Activated T-cell treated with anti-CD3 and anti-CD28 coated beads for 4 hours (primary cell): ENCODE measurements around the gene CAV2.
"Not testable (repeated sequence)": the region's sequence is repeated elsewhere in the genome, so short reads cannot be mapped to it uniquely, and the experiment has no call there.

ENCODE experiments used
- DNase-seq: peaks from one replicate; pipeline ENCODE4 v3.0.0-alpha.2; 2020

CAV2 gene, protein sequence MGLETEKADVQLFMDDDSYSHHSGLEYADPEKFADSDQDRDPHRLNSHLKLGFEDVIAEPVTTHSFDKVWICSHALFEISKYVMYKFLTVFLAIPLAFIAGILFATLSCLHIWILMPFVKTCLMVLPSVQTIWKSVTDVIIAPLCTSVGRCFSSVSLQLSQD

GRCh38 chr7:116499168-116500077 lies at the start of gene CAV2:
TSS of gene CAV2 (plus strand) at chr7:116499738. CDS start at chr7:116499782, 44 bp downstream.
- DNase-seq: no peak

DNA sequence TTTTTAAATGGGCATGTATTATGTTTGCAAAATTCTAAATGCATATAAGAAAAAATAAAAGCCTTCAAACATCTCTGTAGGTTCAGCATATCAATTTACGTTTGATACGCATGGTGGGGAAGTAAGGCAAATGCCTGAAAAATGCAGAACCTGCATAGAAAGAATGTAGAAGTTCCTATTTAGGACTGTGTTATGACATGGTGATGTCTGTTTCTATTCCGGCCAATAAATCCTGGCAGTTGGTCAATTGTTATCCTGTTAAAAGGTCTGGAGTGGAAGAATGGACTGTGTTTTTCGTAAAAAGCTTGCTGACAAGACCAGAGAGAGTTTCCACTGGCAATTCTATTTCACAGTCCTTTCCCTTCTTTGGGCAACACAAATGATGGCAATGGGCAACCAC lies 49.6 kb upstream of the CAV2 start:
- DNase-seq: no peak

GRCh38 chr7:116451957-116452729 lies 47.4 kb upstream of the CAV2 start:
- DNase-seq: no peak

DNA sequence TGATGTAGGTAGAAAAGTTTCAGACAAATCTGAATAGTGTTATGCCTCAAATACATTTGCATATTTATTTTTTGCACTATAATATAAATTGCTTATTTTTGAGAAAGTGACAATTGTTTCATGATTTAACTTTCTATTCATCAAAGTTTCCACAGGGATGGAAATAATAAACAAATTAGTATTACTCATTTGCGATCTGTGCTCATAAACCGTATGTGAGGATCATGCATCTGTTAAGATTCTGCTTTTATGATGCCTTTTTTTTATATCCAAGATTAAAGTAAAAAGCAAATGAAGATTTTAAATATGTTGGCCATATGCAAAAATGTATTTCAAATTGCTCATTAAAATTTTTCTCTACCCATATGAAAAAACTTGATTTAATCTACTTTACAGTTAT lies 45.2 kb upstream of the CAV2 start:
- no peak for DNase-seq

DNA sequence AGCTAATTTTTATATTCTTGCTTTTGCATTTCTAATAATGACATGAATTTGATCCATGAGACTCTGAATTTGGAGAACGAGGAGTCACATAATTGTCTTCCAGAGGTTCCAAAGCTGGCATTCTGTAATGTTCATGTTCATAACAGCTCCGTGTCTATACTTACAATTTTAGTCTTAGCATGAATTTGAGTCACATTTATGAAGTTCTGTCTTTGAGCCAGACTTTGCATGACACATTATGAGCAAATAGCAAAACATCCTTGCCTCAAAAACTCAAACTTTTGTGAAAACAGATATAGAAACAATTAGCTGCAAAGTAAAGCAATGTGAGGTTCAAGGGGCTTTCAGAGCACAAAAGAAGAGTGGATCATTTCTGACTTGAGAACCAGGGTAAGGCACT lies 44.5 kb upstream of the CAV2 start:
- no peak for DNase-seq

GRCh38 chr7:116455499-116455898 lies 44.0 kb upstream of the CAV2 start:
- DNase-seq: no peak

GRCh38 chr7:116461500-116461899 lies 38.0 kb upstream of the CAV2 start:
- DNase-seq: no peak

GRCh38 chr7:116463956-116464355 lies 35.6 kb upstream of the CAV2 start:
- DNase-seq: no peak

GRCh38 chr7:116464375-116464774 lies 35.2 kb upstream of the CAV2 start:
- no peak for DNase-seq

DNA sequence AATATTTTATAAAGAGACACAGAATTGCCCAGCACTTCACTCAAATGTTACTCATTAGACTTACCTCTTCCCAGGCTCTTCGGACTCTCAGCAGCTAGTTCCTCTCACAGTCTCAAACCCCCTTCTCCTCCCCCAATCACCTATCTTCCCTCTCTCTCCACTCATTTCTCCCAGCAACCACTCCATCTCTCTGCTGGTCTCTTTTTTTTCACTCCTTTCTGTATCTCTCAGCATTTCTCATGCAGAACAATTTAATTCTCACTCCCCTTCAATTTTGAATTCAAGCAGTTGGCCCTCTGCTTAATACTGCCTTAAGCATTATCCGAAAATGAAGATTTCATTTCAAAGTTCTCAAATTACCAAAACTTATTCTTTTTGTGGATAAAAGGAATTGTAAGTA lies 34.4 kb upstream of the CAV2 start:
- no peak for DNase-seq

DNA sequence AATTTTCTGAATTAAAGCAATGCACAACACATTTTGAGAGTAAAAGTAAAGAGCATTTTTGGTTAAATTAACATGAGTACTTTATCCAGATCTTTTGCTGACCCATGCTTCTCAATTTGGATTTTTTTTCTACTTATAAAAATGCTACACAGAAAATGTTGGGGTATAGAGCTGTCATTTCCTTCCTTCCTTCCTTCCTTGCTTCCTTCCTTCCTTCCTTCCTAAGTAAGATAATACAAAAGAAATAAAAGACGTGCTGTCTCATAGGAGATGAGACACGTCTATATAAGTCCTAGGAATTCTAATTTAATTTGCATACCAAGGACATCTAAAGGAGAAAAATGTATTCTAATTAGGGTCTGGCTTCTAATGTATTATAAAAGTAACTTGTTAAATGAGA lies 31.0 kb upstream of the CAV2 start:
- no peak for DNase-seq

DNA sequence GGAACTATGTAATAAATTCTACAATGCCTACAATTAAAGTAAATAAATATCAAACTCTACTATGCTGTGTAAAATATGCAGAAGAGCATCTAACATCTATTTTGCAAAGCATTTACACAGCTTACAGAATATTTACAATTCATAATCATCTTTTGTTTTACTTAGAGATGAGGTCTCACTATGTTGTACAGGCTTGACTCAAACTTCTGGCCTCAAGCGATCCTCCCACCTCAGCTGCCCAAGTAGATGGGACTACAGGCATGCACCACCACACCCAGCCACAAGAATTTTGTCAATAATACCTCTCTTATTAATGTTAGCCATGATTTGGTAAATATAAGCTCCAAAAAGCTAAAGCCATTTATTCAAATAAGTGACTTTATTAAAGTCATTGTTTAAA lies 21.9 kb upstream of the CAV2 start:
- DNase-seq: no peak

DNA sequence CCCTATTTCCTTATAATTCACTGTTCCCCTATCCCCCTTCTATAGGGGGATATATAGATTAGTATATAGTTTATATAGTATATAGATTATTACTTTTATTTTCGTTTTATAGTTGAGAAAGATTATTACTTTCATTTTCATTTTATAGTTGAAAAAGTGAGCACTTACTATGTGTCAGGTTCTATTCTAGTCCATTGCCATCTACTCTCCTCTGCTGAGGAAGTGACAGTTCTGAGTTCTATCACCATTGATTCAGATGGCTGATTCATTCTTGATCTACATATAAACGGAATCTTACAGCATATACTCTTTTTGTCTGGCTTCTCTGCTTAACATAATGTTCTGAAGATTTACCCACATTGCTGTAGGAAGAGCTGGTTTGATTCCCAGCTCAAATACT lies 20.7 kb upstream of the CAV2 start:
- no peak for DNase-seq

GRCh38 chr7:116483271-116483942 lies 16.1 kb upstream of the CAV2 start:
- DNase-seq: no peak

DNA sequence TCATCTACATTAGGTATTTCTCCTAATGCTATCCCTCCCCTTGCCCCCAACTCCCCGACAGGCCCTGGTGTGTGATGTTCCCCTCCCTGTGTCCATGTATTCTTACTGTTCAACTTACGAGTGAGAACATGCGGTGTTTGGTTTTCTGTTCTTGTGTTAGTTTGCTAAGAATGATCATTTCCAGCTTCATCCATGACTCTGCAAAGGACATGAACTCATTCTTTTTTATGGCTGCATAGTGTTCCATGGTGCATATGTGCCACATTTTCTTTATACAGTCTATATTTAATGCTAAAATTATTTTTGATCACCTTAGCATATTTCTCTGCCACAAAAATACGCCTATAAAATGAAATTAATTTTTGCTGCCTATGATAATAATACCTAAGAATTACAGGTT lies 15.1 kb upstream of the CAV2 start:
- DNase-seq: not testable (repeated sequence)

DNA sequence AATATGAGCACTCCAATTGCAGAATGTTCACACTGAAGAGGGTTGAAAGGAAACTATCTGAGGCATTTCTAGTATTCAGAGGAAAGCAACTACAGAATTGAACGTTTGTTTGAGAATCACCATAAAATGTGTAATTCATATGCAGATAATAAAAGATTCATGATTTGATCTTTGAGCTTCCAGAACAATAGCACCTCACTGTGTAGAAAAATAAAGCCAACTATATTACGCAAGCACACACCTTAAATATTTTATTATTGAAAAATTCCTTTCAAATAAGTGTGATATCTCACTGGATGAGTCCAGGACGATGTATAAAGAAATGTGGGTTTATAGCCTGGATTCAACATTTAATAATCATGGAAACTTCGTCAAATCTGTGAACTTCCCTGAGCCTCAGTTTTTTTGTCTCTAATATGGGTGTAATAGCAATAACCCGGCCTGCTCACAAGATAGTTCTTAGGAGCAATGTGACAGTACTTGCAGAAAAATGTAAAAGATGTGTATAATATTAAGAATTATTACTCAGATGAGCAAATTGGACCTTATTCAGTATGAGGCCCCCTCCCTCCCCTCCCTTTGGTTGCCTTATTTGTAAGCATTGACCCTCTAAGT lies 11.5 kb upstream of the CAV2 start:
- DNase-seq: no peak

DNA sequence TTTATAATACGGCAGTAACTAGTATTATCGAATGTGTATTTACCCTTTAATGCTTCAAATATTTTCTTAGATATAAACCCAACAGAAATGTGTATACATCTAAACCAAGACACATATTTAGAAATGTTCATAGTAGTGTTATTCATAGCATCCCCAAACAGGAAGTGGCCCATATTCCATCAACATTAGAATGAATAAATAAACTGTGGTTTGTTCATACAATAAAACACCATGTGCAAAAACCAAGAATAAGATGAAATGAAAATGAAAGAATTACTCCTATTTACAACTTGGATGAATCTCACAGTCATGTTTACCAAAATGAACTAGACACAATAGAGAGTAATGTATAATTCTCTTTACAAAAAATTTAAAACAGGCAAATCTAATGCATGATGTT lies 9.2 kb upstream of the CAV2 start:
- no peak for DNase-seq

GRCh38 chr7:116491887-116492653 lies 7.5 kb upstream of the CAV2 start:
- DNase-seq: no peak

DNA sequence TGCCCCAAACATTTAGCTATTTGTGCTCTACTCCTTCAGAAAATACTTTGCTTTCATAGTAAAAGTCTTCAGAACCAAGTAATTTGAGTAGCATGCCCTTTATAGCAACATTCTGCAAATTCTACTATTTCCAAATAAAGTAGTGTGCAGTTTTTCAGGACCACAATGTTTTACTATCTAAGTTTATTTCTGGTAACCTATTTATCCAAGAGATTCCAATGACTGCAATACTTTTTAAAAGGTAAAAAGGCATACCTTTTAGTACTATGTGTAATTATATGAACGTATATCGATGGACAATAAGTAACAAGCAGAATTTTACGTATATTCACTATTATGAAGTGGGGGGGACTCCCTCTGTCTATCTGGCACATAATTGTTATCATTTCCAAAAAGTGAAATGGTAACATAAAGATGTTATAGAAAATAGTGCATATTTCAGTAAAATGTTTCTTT lies 6.9 kb upstream of the CAV2 start:
- no peak for DNase-seq

DNA sequence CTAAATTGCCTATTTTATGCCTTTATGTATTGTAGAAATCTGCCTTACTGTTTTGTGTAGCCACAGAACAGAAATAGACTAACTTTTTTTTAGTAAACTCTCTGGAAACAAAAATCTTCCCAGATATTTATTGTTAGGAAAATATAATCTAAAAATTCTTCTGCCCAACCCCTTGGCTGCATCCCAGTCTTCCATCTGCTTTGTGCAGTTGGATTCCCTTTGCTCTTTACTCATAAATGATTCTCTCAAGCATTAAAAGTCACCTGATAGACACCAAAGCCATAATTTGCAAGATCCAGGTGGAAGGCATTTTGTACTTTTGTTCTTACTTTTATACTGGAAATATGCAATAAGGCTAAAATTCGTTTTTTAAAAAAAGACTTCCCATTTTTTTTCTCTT lies 6.1 kb upstream of the CAV2 start:
- no peak for DNase-seq

DNA sequence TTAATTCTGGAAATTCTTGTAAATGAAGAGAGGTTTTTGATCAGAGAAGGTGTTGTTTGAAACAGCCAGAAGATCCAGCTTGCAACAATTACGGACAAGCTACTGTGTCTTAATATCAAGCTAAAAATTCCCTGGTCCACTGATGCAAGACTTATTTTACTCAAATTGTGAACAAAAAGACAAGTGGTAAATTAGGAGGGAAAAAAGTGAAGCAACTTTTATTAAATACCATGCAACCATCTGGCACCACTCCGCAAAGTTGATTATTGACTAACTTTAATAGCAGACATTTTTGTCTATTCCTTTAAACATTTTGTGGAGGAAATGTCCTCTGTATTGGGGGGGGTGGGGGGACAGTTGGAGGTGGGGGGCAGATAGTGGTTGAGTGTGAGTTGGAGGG lies 5.1 kb upstream of the CAV2 start:
- no peak for DNase-seq

- DNase-seq: no peak
Observed at GRCh38 chr7:116495736-116496135, 3.8 kb upstream of the CAV2 start.
